Superior temporal gyrus (tissue), 1 donor: ENCODE data around the gene PRX.
"Not testable (repeated sequence)": the region's sequence is repeated elsewhere in the genome, so short reads cannot be mapped to it uniquely, and the experiment has no call there.

Experiments
- DNase-seq: peaks from one replicate; pipeline ENCODE4 v3.0.0-alpha.2; 2016; ENCODE audit errors: extremely low spot score

PRX gene

DNA sequence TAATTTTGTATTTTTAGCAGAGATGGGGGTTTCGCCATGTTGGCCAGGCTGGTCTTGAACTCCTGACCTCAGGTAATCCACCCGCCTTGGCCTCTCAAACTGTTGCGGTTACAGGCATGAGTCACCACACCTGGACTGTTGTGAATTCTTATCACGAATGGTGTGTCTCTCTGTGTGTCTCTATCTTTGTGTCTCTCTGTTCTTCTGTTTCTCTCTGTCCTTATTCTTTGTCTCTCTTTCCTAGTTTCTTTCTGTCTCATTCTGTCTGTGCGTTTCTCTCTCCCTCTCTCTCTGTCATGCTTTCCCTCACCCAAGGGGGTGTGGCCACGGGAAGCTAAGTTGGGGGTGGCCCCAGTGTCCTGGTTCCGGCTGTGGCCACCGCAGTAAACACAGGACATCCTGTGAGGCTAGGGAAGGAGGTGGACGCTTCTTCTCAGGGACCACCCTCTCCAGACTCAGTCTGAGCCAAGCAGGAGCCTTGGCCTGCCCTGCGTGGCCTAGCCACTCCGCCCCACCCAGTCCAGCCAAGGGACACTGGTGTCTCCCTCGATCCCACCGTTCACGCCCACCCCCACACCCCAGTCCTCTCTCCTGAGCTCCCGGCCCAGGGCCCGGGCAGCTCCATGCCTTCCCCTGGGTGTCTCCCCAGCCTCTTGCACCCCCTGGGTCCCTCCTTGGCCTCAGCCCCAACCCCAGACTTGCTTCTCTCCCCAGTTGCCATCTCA is 3.9 kb upstream of the PRX start:
- DNase-seq = no peak

- no peak for DNase-seq
These were observed 2.6 kb upstream of the PRX start for GRCh38 chr19:40415768-40416167.

DNA sequence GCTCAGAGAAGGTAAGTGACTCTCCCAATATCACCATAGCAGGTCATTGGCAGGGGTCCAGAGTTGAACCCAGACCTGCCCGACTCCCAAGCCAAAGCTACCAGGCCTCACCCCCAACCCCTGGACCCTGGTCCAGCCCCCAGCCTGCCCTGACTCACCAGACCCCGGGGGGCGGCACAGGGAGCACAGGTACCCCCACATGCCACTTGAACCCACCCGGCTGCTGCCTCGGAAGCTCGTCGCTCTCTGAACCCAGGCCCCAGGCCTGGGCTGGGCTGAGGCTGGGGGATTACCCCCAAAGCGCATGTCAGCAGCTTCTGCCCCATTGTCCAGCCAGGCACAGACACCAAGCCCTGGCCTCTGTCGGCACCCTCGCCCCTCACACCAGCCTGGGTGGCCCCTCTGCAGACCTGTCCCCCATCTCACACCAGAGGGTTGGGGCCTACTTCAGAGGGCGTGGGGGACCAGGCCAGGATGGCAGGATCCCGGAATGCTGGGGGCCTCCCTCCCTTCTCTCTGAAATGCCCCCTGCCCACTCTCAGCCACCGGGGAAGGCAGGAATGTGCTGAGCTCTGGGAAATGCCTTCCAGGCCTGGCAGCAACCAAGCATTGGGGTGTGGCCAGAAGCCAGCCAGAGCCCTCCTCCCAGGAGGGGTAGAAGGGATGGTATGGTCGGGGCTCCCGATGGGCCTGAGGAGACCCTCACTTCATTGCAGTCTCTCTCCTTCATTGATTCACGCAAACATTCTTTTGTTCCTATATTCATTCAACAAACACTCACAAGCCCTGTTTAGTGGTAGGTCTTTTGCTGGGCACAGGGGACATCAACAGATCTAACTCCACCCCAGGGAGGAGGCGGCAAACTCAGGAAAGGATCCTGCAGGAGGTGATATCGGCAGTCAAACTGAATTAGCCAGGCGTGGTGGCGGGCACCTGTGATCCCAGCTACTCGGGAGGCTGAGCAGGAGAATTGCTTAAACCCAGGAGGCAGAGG is 1.7 kb upstream of the PRX start:
- DNase-seq = no peak

DNA sequence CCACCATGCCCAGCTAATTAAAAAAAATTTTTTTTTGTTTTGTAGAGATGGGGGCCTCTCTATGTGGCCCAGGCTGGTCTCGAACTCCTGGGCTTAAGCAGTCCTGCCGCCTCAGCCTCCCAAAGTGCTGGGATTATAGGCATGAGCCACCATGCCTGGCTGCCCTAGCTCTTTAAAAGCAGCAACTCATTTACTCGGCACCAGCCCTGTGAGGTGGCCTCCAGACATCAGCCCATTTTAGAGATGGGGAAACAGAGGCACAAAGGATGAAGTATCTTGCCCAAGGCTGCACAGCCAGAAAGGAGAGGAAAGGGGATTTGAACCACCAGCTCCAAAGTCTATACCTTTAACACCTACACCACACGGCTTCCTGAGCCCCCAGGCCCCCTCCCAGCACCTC is 312 bp downstream of the PRX start:
- DNase-seq = no peak

GRCh38 chr19:40411958-40412499 is 1.1 kb downstream of the PRX start:
- no peak for DNase-seq

DNA sequence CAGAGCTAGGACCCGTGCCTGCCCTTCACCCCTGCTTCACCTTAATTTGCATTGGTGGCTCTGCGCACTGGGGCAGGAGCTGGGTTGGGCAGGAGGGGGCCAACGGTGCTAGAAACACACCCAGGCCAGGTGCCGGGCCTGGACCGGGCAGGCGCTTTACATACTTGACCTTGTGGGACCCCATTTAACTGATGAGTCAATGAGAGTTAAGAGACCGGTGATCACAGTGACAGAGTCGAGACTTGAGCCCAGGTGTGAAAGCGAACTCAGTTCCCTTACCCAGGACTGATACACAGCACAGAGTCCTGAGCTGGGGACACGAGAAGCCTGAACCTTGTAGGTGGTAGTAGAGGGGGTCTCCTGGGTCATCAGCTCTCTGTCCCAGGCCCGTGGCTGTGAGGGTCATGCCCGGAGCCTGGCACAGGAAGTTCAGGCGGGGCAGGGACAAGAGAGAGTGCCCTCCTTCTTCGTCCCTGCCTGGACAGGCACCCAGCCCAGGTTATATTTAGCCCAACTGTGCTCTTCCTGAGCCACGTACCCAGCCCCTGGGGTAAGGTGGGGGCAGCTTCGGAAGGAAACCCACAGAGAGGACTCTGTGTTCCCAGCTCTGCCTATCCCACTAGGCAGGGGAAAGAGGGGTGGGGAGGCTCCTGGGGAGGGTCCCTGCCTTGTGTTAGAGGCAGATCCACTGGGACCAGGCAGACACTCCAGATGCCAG is 1.9 kb downstream of the PRX start:
- DNase-seq = no peak

DNA sequence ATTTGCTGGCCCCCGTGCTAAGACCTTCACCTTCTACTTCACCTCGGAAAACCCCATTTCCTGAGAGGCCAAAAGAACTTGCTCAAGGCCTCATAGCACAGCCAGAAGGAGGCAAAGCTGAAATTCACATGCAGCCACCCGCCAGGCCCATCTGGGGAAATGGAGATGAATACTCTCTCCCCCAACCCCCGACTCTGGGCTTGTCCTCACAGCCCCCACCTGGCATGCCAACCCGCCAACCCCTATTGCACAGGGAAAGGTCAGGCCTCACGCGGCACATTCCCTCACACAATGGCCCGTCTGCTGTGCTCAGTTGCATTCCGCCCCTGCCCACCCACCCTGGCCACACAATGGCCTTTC is 3.2 kb downstream of the PRX start:
- no peak for DNase-seq

GRCh38 chr19:40408598-40408925 is 4.6 kb downstream of the PRX start:
- DNase-seq = not testable (repeated sequence)

DNA sequence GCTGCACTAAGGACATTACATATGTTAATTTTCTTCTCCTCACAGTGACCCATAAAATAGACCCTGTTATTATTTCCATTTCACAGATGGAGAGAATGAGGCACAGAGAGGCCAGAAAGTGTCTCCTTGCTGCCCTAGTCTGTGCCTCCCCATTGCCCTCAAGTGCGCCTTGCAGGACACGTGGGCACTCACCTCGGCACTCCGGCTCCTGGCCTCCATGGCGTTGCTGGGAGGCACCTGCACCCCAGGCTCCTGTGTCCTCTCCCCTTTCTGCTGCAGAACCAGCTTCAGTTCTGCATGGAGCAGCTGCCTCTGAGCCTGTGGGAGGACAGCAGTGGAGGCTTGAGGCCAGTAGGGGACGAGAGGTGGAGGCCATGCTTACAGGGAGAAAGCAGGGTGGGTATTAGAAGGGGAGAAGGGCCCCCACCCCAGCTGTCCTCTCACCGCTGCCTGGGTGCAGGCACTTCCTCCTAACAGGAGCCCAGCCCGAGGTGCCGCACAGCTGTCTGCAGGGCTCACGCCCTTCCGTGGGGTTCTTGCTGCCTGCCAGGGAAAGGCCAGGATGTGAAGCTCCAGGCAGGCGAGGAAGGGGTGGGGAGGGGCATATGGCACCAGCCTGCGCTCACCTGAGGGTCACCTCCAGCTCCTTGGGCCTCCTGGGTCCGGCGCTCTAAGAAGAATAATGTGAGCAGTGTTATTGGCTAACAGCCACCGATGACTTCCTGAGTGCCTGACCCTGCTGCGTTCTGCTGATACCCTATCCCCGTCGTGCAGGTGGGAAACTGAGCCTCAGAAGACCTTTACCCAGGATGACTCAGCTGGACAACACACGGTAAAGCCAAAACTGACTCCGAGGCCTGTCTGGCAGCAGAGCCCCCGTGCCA is 5.2 kb downstream of the PRX start:
- DNase-seq = no peak

GRCh38 chr19:40403262-40403984 is 9.8 kb downstream of the PRX start:
- DNase-seq = no peak

- no peak for DNase-seq
These were observed 12.6 kb downstream of the PRX start for GRCh38 chr19:40400559-40400958.

DNA sequence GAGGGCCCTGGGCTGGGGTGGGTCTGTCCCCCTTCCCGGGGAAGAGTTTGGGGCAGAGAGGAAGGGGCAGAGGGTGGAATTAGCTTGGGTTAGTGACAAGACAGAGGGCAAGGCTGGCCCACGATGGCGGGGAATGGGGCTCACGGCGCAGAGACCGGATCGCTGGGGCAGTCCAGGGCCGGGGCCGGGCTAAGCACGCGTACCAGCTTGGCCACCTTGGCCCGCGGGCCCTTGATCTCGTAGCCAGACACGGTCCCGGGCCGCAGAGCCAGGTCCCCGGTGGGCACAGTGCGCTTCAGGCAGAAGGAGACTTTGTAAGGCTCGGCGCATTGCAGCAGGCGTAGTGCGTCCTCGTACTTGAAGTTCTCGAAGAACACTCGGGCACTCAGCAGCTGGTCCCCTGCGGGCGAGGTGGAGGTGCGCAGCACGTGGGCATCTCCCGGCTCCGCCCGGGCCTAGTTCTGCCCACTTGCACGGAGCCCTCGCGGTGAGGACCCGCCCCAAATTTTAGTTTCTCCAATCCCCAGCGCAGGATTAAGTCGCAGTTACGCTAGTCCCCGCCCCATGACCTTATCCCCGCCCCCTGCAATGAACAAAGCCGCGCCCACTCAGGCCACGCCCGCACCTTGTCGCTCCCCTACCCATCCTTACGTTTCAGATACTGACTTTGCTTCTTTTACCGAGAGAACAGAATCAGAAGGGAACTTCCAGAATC is 14.6 kb downstream of the PRX start:
- no peak for DNase-seq

- DNase-seq = no peak
These were observed 15.6 kb downstream of the PRX start for GRCh38 chr19:40397568-40397906.

- no peak for DNase-seq
These were observed 16.2 kb downstream of the PRX start for GRCh38 chr19:40396886-40397567.

DNA sequence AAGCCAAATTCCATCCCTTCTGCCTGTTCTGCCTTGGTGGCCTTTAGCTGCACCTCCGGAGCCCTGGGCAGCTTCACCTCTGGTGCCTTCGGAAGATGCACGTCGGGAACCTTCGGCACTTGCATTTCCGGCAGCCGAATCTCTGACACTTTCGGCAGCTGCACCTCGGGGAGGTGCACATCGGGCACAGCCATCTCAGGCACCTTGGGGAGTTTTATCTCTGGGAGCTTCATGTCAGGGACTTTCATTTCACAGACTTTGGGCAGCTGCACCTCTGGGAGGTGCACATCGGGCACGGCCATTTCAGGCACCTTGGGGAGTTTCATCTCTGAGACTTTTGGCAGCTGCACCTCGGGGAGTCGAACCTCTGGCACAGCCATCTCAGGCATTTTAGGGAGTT is 17.2 kb downstream of the PRX start:
- DNase-seq = no peak

GRCh38 chr19:40394816-40395210 is 18.4 kb downstream of the PRX start:
- no peak for DNase-seq

GRCh38 chr19:40393894-40394815 is 19.0 kb downstream of the PRX start:
- DNase-seq = no peak

GRCh38 chr19:40392894-40393517 is 20.2 kb downstream of the PRX start:
- no peak for DNase-seq
